IMR-90 (cell line): ENCODE data around the gene ADAMTS20. TPM values are rescaled to one million over a fixed set of nuclear protein-coding genes. Genes with fewer than 3 reads are reported as not detected.

Experiments used
- ATAC-seq: fragments of 200-7000 bp; cut with Tn5 transposase; 2 replicates; pipeline ENCODE4 v1.9.1; 2020; ENCODE audit warnings: low read depth, mild to moderate bottlenecking, moderate library complexity
- BruUV-seq: library from RNA; stranded (reverse); fragments of 400-500 nt; replicated peaks from 2 replicates; lab custom pipeline; 2021; lab: Mats Ljungman, UMichigan
- CTCF ChIA-PET: fragments of 300-600 bp; formaldehyde crosslinking; extraction: SDS; loops from one replicate; lab custom pipeline; 2021; ENCODE audit warnings: antibody characterized with exemption; lab: Yijun Ruan, JAX
- POLR2A ChIA-PET: fragments of 300-600 bp; sonication (Branson Sonifier 250); formaldehyde crosslinking; loops from one replicate; lab custom pipeline; 2022; ENCODE audit warnings: antibody characterized with exemption; ENCODE audit not compliant: unreplicated experiment; lab: Charles Lee
- DNase-seq: peaks from one replicate; pipeline ENCODE4 v3.0.0; 2013
- H2AFZ ChIP-seq: replicated peaks from 2 replicates; pipeline ENCODE3; 2013; ENCODE audit warnings: low read length, mild to moderate bottlenecking; ENCODE audit not compliant: poor library complexity
- H2AK5ac ChIP-seq: 2 replicates; pipeline ENCODE4 v1.6.1; 2013; ENCODE audit warnings: low read depth, low read length, inconsistent platforms
- H2AK9ac ChIP-seq: replicated peaks from 2 replicates; pipeline ENCODE3; 2013; ENCODE audit warnings: mild to moderate bottlenecking, low read depth, low read length, moderate library complexity; ENCODE audit not compliant: poor library complexity
- H2BK120ac ChIP-seq: 2 replicates; pipeline ENCODE4 v1.6.1; 2013; ENCODE audit warnings: low read depth, low read length, inconsistent platforms
- H2BK15ac ChIP-seq: 3 replicates; pipeline ENCODE4 v1.6.1; 2013; ENCODE audit warnings: low read depth, low read length, inconsistent platforms
- H2BK20ac ChIP-seq: 2 replicates; pipeline ENCODE4 v1.6.1; 2013; ENCODE audit warnings: low read depth, mild to moderate bottlenecking, inconsistent platforms, low read length, moderate library complexity
- H2BK5ac ChIP-seq: 2 replicates; pipeline ENCODE4 v1.6.1; 2013; ENCODE audit warnings: mild to moderate bottlenecking, low read depth, low read length, inconsistent platforms; ENCODE audit not compliant: poor library complexity, severe bottlenecking
- H3K14ac ChIP-seq: replicated peaks from 2 replicates; pipeline ENCODE4 v1.6.1; 2013; ENCODE audit warnings: low read depth, low read length, inconsistent platforms
- H3K18ac ChIP-seq: 2 replicates; pipeline ENCODE4 v1.6.1; 2013; ENCODE audit warnings: low read depth, low read length, control low read depth
- H3K23ac ChIP-seq: 2 replicates; pipeline ENCODE4 v1.6.1; 2013; ENCODE audit warnings: low read depth, low read length, inconsistent platforms
- H3K27ac ChIP-seq: 2 replicates; pipeline ENCODE4 v1.5.1; 2013; ENCODE audit warnings: mild to moderate bottlenecking, control low read depth, low read length; ENCODE audit not compliant: insufficient read depth
- H3K27me3 ChIP-seq: 2 replicates; pipeline ENCODE4 v1.6.1; 2013; ENCODE audit warnings: low read length; ENCODE audit not compliant: control insufficient read depth, insufficient read depth
- H3K36me3 ChIP-seq: 2 replicates; pipeline ENCODE4 v1.6.1; 2013; ENCODE audit warnings: low read length, mixed read lengths; ENCODE audit not compliant: control insufficient read depth, insufficient read depth
- H3K4ac ChIP-seq: 2 replicates; pipeline ENCODE4 v1.6.1; 2013; ENCODE audit warnings: low read depth, low read length, inconsistent platforms
- H3K4me1 ChIP-seq: 2 replicates; pipeline ENCODE4 v1.6.1; 2013; ENCODE audit warnings: low read length, mixed read lengths; ENCODE audit not compliant: control insufficient read depth, insufficient read depth
- H3K4me2 ChIP-seq: 2 replicates; pipeline ENCODE4 v1.6.1; 2013; ENCODE audit warnings: low read depth, mild to moderate bottlenecking, control low read depth, low read length, moderate library complexity
- H3K4me3 ChIP-seq: 2 replicates; pipeline ENCODE4 v1.5.1; 2013; ENCODE audit warnings: low read depth, mild to moderate bottlenecking, control low read depth, low read length, moderate library complexity; ENCODE audit not compliant: insufficient read depth
- H3K56ac ChIP-seq: 2 replicates; pipeline ENCODE4 v1.6.1; 2013; ENCODE audit warnings: low read length, inconsistent platforms; ENCODE audit not compliant: insufficient read depth; ENCODE audit errors: extremely low read depth
- H3K79me1 ChIP-seq, 2 experiments: 2 replicates each; pipeline ENCODE4 v1.6.1; 2013; ENCODE audit warnings: low read length in 2 of 2, inconsistent platforms in 1 of 2, low read depth in 1 of 2
- H3K9ac ChIP-seq: 2 replicates; pipeline ENCODE4 v1.6.1; 2013; ENCODE audit warnings: low read depth, low read length, control low read depth
- H3K9me1 ChIP-seq: 2 replicates; pipeline ENCODE4 v1.6.1; 2013; ENCODE audit warnings: low read length, inconsistent platforms; ENCODE audit not compliant: insufficient read depth
- H3K9me3 ChIP-seq: 2 replicates; pipeline ENCODE4 v1.6.1; 2013; ENCODE audit warnings: low read length; ENCODE audit not compliant: control insufficient read depth, insufficient read depth
- H4K20me1 ChIP-seq: 2 replicates; pipeline ENCODE4 v1.6.1; 2013; ENCODE audit warnings: low read length, inconsistent platforms; ENCODE audit not compliant: insufficient read depth
- H4K5ac ChIP-seq: 2 replicates; pipeline ENCODE4 v1.6.1; 2013; ENCODE audit warnings: mild to moderate bottlenecking, low read depth, low read length, control low read depth
- H4K8ac ChIP-seq, 2 experiments: 2 replicates each; pipeline ENCODE4 v1.6.1; 2013; ENCODE audit warnings: low read depth in 2 of 2, low read length in 2 of 2, control low read depth in 1 of 2, inconsistent platforms in 1 of 2
- H4K91ac ChIP-seq: 2 replicates; pipeline ENCODE4 v1.6.1; 2013; ENCODE audit warnings: low read depth, low read length, inconsistent platforms; ENCODE audit not compliant: insufficient read depth
- RAD21 ChIP-seq: IDR thresholded peaks from 2 replicates; pipeline ENCODE4 v1.6.1; 2012; ENCODE audit warnings: low read length, improper control_type of control experiment
- WGBS, 2 experiments: methylation state at CpG; one replicate each; pipeline versions ENCODE4 v1.1.5 to v1.1.7; 2013; ENCODE audit warnings: missing lambda C conversion rate in 2 of 2; ENCODE audit not compliant: insufficient read length in 1 of 2; ENCODE audit errors: extremely low coverage in 2 of 2; 5-methylcytosine and 5-hydroxymethylcytosine counted together
- dilution Hi-C: fragments of 300-500 bp; cut with HindIII; formaldehyde crosslinking; loops from one replicate; pipeline ENCODE4 v1.14.3; 2018; ENCODE audit warnings: low sequenced_read_pairs; ENCODE audit not compliant: unreplicated experiment
- in situ Hi-C: fragments of 300-500 bp; cut with MboI; formaldehyde crosslinking; loops from 3 replicates; pipeline ENCODE4 v1.14.3; 2019; ENCODE audit warnings: low sequenced_read_pairs, inconsistent platforms, mixed read lengths
- intact Hi-C: fragments of 100-400 bp; cut with micrococcal nuclease; formaldehyde crosslinking; loops from 2 replicates; pipeline ENCODE4 v1.10.0; 2022
- polyA plus RNA-seq, 3 experiments: library from polyadenylated mRNA; depleted of rRNA; stranded (reverse); fragments of >200 nt; gene quantifications; 2 replicates each; pipeline ENCODE4 v1.2.3, GENCODE V29; 2012; ENCODE audit warnings: low replicate concordance in 1 of 3
- total RNA-seq: library from RNA; depleted of rRNA; stranded (reverse); fragments of >200 nt; gene quantifications from 2 replicates; pipeline ENCODE4 v1.2.3, GENCODE V29; 2012

The ADAMTS20 gene
- total and polyA plus RNA-seq, 2 of the 4 experiments (the other 2 are of a cell fraction), result not detected

GRCh38 chr12:43381879-43382278, 170.1 kb downstream of the ADAMTS20 start:
- Histone ChIP-seq H3K36me3 (no peaks in the 10 kb centered on the region), H3K27ac (no peak overlapping the region), H2BK15ac (no peak overlapping the region), H3K9ac (no peak overlapping the region), H3K4me3 (no peak overlapping the region), H4K8ac (no peak overlapping the region), H4K5ac (no peak overlapping the region), H3K9me1 (no peaks in the 10 kb centered on the region), H3K56ac (no peak overlapping the region), H3K14ac (no peak overlapping the region), H3K4ac (no peak overlapping the region), H3K4me1 (no peaks in the 10 kb centered on the region), H2AK9ac (no peak overlapping the region), H3K27me3 (no peaks in the 10 kb centered on the region), H3K18ac (no peak overlapping the region), H2BK5ac (no peak overlapping the region), H4K91ac (no peak overlapping the region), H2BK120ac (no peak overlapping the region), H2BK20ac (no peak overlapping the region), H2AFZ (no peak overlapping the region), H3K9me3 (peaks cover 2% of the 10 kb centered on the region; the same call in 1 of the 2 replicates), H3K4me2 (no peak overlapping the region), H3K79me1 (no peaks in the 10 kb centered on the region), H2AK5ac (no peak overlapping the region), H4K20me1 (no peaks in the 10 kb centered on the region), H3K23ac (no peak overlapping the region)
- in situ Hi-C loops (no loop called here), intact Hi-C loops (no loop called here), dilution Hi-C loops (no loop called here)
- DNase-seq (no peak), ATAC-seq (no peak)
- WGBS, 2 experiments, result no CpG with 5 or more reads among the region's 1 CpG
- TF ChIP-seq RAD21, result no peak
- ChIA-PET POLR2A (no interaction called here), CTCF (interaction anchor here (0.6 kb wide), 1 partner anchor 8 kb away, joined by 6 read pairs; no protein-coding TSS in a partner anchor)
- BruUV-seq, result no TSS peak
